GM18502 (cell line): ENCODE measurements around the gene WARS2.

Experiments
- ATAC-seq: cut with Tn5 transposase; IDR thresholded peaks from one replicate; pipeline ENCODE4 v1.9.1; 2021; ENCODE audit warnings: mild to moderate bottlenecking; ENCODE audit not compliant: unreplicated experiment, poor library complexity

WARS2 gene

DNA sequence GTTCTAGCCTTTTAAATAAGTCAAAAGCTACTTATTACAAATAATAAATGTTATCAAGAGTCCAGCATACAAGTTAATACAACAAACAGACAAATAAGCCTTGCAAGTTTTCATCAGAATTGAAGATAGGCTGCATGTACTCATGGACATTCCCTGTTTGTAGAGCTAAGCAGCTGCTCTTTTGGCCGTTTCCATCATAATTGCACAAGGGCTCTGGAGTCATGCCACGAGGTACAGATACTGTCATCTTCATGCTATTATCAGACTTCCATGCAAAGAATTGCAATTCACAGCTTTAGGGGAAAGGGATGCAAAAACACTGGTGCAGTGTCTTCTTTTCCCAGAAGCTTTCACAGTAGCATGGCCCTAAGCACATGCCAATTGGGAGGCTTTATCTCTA is 99.5 kb downstream of the WARS2 start:
- ATAC-seq: no peak

DNA sequence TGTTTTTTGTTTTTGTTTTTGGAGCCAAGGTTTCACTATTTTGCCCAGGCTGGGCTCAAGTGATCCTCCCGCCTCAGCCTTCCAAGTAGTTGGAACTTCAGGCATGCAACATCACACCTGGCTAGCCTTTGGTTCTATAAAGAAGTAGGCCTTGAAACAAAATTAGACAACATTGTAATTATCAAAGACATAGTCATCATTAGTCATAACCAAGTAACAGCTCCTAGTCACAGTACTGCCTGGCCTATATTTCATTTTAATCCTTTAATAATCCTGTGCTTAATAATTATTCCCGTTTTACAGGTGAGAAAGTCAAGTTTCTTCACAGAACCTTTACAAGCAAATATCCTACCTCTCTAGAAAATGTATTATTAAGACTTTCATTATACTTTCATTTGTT is 100.0 kb downstream of the WARS2 start:
- no peak for ATAC-seq

DNA sequence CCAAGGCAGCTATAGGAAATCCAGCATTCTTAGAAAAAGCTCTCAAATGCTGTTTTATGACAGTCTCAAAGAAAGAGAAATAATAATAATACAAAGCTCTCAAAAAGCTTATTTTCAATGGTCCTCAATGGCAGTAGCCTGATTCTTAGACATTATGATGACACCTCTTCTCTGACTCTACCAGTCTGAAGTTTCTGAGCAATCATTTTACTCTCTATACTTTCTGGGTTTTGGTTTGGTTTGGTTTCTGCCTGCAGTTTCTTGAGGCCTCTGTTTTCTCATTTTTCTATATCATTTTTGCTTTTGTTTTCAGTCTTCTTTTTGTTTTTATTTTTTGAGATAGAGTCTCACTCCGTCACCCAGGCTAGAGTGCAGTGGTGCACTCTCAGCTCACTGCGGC is 102.1 kb downstream of the WARS2 start:
- ATAC-seq: no peak

DNA sequence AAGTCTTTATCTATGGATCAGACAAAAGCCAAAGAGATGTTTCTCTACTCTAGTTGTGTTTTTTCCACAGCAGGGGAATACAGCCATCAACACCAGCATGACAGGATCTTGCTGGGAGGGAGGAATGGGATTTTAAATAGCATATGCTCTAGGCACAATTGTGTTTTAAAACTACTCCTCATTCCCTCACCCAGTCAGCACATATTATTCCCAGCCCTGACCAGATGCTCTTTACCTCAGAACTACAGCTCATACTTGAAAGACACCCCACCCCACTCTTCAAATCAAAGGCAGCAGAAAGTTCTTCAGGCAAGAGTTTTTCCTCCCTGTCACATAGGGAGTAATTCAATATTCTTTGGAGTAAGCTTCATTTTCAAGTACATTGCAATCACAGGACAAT is 106.1 kb downstream of the WARS2 start:
- no peak for ATAC-seq

DNA sequence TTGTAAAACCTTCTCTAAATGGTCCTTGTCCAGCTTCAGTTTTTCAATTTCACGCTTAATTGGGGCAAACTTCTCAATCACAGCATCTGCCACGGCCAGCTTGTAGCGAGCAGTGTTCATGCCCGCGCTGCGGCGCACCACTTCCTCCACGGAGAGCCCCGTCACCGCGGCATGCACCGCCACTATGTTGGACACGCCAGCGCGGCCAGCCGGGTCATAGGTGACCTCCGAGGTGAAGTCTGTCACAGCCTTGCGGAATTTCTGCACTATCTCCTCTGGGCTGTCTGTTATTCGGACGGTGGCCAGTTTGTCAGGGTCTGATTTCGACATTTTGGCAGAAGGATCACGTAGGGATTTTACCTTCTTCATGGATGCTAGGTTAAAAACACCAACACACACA is 107.5 kb downstream of the WARS2 start:
- no peak for ATAC-seq

DNA sequence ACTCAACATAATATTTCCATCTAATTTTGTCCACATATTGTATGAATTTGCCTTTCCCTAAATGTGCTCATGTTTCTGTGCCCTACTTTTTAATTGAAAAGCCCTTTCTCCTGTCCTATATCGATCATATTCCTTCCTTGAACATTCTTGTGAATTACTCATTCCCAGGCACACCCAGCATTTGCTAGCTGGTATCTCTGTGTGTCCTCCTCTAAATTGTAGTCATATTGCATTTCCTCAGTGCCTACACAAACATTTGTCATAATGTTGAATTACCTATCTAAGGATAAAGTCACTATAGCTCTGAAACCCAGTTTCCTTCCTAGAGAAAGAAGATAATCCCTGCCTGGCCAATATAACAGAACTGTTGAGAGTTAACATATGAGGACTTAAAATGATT is 112.7 kb downstream of the WARS2 start:
- no peak for ATAC-seq

DNA sequence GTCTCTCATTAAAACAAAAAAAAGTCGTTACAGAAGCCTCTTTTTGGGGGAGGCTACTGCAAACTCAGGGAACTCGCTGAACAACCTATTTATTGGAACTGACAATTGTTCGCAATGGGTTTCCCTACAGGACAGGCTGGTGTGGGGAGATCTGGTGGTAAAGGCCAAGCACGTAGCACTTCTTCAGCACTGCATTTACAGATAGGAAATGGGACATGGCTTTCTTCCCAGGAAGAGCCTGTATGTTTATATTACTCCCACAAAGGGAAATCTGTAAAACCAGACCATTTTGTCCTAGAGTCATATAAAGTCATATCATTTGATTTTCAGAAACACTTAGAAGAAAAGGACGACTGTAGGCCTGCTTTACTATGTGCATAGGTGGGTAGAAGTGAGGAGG is 113.5 kb downstream of the WARS2 start:
- no peak for ATAC-seq

DNA sequence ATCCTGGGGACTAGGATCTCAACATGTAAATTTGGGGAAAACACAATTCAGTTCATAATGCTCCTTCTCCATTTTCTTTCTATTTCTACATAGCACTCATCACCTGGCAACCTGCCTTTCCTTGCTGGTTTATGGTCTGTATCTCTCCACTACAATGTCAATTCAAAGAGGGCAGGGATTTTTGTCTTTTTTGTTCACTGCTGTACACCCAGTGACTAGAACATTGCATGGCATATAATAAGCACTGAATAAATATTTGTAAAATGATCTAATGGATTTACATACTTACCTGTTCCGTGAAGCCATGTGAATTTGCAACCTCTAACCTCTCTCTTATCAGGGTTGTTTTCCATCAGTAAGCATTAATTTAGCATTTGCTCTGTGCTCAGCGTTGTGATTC is 124.9 kb downstream of the WARS2 start:
- ATAC-seq: no peak

DNA sequence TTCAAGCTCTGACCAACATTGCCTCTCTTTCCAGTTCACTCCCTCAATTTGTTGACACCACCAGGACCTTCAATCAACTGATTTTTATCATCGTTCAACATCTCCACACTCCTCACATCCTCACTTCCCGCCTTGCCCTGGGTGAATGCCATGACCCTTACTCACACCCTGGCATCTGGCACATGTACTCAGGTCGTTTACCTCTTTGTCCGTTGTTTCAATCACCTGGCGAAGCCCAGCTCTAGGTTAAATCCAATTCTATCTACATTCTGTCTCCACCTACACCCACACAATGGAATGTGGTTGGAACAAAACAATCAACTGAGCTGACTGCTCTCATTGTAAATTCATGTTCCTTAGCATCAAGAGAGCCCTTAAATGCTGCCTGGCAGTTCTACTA is 128.1 kb downstream of the WARS2 start:
- ATAC-seq: no peak

DNA sequence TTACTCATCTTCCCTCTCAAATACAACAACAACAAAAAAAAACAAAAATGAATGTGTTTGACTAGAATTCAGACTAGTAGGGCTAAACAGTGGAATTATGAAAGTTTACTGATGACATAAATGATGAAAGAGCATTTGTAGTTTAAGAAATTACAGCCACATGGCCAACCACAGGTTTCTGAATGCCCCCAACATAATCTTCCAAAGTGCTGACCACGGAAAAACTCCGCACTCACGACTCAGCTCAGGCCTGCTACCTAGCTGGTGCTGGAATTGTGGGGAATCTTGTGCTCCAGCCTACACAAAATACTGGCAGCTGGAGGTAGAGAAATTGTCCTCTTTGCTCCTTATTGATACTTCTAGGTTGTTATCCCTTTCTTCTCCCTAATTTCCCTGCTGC is 128.7 kb downstream of the WARS2 start:
- no peak for ATAC-seq

DNA sequence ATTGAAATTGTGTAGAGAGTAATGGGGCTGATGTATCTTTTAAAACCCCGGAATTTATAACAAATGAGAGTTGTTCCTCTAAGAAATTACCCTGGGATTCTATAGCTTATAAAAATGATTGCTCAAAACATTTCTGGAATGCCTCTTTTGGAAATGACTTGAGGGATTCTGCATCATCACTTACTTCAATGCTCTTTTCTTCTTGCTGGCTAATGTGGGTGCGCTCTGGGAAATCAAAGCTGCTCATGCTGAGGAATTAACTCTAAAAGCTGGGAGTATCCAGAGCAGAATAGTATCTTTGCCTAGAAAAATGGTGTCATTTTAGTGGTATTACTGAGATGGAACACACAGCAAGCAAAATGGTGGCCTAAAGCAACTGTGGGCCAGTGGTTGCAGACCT is 129.3 kb downstream of the WARS2 start:
- ATAC-seq: no peak

DNA sequence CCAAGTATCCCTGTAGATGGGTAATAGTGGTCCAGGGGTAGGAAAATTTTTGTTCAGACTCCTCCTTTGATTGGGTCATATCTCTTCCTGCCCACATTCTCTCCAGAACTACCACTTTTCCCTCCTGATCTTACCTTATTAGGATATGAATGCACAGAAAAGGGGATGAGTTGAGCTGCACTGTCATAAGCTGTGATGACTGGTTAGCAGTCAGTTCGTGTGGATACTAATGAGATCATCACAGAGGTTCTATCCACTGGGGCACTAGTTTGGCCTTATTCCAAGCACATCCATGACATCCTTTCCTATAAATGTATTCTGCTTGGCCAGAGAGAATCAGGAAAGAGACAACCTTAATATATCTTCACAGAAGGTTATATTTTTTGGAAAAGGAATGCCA is 130.3 kb downstream of the WARS2 start:
- no peak for ATAC-seq

DNA sequence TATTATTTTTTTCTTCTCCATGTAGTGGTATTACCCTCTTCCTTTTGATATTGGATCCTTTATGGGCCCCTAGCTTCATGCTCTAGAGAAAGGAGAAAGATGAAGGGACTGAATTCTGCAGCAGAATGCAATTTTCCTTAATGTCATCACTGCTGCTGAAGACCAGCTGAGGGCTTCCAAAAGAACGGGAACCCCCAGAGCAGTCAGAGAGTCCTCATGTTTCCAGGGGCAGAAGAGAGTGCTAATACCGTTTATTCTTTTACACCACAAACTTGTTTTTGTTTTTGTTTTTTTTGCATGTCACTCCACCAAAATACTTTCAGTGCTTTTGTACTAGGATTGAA is 131.2 kb downstream of the WARS2 start:
- no peak for ATAC-seq

DNA sequence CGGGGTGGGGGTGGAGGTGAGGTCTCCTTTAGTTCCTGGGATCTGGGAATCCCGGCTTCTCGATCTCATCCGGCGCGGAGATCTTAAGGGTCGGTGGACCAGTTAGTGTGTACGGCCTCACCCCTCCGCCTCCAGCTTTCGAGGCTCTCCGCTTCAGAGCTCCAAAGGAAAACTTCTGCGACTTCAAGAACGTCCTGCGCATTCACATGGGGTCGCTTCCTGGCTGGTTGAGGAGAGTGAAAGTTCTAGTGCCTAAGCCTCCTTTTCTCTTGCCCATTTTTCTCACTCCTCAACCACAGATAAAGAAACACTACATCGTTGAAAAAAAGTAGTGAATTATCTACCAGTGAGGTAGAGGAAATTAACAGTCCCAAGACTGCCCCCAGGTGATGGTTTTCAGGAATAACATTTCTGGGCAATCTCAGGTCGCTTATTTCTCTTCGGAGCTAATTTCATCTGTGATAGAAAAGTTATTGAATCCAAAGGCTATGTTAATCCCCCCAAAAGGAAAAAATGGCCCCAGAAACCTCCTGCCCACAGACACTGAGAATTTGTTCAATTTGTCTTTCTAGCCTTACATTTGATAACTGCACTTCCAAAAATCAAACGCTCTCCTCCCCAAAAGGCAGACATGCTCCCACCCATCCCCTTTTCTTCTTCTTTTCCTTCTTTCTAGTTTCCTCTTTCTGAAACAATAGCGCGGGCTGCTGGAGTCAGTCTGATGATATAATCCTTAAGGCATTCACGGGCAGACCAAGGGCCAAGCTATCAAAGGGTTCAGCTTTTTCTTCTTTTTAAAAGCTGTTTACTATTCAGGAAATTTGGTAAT is 131.8 kb downstream of the WARS2 start:
- peak; percentile 59 for ATAC-seq

DNA sequence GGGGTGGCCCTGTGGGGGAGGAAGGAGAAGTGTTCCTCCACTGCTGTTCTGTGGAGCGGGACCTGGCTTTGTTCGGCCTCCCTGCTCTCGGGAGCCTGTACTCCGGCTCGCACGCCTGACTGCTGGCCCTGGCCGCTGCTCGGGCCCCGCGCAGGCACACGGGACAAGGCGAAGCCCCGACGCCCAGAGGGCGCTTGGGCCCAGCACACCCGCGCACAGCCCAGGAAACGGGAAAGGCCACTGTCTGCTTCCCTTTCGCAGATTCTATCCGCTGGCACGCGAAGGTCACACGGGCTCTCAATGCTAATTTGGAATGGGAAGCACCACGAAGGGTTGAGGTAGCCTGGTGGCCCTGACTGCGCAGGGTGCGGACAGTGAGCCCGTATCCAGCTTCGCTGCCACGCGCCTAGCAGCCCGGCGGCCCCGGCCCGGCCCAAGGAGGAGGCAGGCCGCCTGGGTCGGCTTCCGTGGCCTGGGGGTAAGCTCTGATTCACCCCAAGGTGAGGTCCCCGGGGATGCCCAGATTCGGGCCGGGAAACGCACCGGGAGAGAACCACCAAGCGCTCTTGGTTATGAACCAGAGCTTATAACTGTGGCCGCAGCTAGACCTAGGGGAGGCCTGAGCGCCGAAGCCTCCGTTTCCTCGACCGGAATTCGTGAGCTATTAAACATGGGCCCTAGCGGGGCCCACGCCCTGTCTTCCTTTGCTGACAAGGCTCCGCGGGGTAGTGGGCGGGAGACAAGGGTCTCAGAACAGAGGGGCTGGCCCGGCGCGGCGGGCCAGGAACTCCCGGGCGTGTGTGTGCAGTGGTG is 132.6 kb downstream of the WARS2 start:
- no peak for ATAC-seq

DNA sequence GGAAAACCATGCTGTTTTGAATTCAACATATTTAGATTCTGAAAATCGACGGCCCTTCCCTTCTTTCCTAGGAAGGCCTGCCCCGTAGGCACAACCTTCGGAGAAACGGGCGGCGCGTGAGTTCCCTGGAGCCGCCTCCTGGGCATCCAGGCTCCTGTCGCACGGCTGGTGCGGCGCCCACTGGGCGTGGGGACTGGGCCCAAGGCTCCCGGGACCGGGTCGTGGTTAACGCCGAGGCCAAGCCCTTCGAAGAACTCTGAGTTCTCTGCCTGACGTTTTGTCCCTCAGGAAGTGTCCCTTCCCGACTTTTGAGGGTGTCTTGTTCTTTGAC is 133.1 kb downstream of the WARS2 start:
- no peak for ATAC-seq

DNA sequence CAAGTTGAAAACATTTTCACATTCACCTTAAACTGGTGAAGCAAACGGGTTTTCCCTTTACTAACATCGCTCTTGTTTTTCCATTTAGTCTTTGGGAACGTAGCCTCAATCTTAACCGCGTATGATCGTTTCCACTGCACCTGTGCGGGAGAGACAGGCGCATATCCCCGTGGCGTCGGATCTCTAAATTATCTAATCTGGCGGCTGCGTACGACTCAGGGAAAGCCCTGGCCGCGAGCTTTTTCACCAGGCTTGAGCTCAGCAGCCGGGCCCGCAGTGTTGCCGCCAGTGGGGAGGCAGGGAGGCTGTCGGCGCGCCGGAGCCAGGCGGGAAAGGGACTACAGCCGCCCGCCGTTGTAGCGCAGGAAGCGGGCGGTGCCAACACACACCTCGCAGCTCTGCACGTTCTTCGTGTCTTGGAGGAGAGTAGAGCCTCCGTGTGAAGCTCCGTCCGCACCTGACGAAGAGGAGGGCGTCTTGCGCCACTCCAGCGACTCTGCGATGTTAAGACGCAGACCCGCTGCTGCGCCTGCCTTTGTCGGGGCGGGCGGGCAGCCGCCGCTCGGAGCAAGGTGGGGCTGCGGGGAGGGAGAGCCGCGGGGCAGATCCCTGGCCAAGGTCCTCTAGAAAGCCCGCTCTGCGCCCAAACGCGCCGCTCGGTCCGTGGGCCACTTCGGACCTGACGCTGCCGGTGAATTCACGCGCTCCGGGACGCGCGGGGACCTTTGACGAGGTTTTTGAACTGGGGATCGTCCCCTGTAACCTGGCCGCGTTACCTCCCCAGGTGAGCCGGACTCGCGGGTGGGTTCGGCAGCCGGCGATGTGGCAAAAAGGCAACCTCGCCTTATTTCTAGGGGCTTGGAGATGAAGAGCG is 133.8 kb downstream of the WARS2 start:
- ATAC-seq: no peak

DNA sequence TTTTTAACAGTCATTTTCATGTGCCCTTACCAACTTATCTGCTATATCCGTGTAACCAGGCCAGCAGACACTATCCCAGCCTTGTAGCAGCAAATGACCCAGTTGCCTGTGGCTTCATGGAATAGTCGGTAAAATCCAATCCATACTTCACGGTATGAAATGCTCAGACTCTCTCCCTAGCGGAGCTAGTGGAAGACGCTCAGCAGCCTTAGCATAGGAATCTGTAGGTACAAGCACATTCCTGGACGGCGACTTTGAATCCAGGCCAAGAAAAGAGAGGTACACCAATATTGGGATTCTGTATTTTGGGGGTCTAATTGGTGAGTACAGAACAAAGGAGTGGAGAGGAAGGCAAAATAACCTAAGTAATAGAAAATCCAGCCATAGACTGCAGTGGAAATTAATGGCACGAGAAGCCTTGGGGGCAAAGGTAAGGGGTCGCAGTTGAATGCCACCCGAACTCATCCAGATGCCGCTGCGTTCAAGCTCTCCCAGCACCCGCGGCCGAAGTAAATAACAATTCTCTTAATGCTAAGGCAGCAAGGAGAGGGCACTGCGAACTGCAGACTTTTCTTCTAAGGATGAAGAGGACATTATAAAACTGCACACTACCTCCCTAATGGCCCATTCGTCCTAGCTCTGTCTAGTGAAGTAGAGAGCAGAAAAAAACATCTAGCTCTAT is 134.6 kb downstream of the WARS2 start:
- ATAC-seq: no peak

DNA sequence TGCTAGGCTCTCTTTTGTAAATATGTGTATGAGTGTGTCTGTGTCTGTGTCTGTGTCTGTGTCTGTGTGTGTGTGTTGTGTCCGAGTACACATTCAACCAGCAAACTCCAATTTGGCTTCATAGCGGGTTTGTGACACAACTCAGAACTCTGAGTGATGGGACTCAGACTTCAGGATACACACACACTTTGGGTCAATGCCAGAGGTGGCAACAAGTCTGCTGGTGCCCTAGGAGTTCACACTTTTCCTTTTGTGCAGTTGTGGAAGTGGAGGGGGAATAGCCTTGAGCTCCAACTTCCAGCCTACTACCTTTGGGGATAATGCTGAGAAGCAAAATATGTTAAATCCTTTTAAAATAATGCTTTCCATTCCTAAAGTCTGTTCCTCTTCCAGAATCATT is 135.7 kb downstream of the WARS2 start:
- no peak for ATAC-seq

DNA sequence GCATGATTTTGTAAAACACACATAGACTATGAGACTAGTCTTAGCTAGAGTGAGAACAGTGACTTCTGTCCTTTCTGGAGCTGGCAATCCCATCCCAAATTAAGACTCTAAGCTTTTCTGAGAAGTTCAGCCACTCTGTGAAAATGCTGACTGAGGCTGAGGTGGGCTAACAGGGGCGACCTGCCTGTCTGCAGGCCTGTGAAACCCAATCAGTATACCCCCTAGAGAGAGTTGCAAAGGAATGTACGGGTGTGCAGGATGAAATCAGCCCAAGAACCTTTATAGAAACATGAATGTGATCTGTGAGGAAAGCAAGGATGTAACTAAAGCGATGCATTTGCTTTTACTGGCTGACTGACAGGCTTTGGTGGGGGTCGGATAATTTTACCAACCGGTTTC is 136.3 kb downstream of the WARS2 start:
- no peak for ATAC-seq
